ENCODE measurements around the gene ADGRF5. TPM values are rescaled to one million over a fixed set of nuclear protein-coding genes. Genes with fewer than 3 reads are reported as not detected.

Gene ADGRF5
- total RNA-seq, 3 donors from 2014 or later (not counting 1 experiment from before 2014, with no cell fraction given), result not detected

DNA sequence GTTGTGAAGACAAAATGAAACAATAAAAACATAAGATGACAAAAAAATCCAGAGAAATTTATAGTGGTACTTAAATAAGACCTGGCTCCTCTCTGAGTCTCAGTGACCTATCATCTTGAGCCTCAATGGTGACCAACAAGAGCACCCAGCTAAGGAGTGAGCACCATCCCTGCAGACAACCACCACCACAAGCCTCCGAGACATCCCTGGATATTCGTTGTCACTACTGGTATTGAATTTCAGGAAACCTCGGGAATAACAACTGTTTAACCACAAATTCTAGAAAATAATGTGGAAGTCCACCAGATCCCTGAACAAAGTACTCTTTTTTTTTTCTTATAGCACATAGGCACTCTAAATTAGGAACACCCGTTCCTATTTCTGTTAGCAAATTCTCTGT lies 32.2 kb upstream of the ADGRF5 start:
- Mint-ChIP-seq H3K36me3 (no peaks in the 10 kb centered on the region), H3K27me3 (ENCODE audit: low read depth in 2 of 2) (peaks cover 2 to 11% of the 10 kb centered on the region in 2 donors), H3K4me1 (no peaks in the 10 kb centered on the region), H3K9me3 (no peaks in the 10 kb centered on the region), H3K27ac (no peak overlapping the region), H3K4me3 (no peak overlapping the region)
- Histone ChIP-seq H3K9me3 (ENCODE audit: control insufficient read depth, insufficient read depth, low read length) (no peaks in the 10 kb centered on the region), H3K27ac (ENCODE audit: low read length) (no peak overlapping the region), H3K27me3 (ENCODE audit: control insufficient read depth, insufficient read depth, low read length) (no peaks in the 10 kb centered on the region), H3K4me1 (ENCODE audit: control insufficient read depth, insufficient read depth, low read length) (no peaks in the 10 kb centered on the region), H3K36me3 (ENCODE audit: control insufficient read depth, insufficient read depth, low read length) (no peaks in the 10 kb centered on the region), H3K4me3 (ENCODE audit: low read length) (no peak overlapping the region)
- 93% methylated on average over 3 of the region's 4 CpGs for WGBS (ENCODE audit: insufficient coverage)
- DNase-seq (no peak), ATAC-seq (no peak)
- intact Hi-C loops (cut with micrococcal nuclease), result no loop called here
- TF ChIP-seq, protein P1, sequence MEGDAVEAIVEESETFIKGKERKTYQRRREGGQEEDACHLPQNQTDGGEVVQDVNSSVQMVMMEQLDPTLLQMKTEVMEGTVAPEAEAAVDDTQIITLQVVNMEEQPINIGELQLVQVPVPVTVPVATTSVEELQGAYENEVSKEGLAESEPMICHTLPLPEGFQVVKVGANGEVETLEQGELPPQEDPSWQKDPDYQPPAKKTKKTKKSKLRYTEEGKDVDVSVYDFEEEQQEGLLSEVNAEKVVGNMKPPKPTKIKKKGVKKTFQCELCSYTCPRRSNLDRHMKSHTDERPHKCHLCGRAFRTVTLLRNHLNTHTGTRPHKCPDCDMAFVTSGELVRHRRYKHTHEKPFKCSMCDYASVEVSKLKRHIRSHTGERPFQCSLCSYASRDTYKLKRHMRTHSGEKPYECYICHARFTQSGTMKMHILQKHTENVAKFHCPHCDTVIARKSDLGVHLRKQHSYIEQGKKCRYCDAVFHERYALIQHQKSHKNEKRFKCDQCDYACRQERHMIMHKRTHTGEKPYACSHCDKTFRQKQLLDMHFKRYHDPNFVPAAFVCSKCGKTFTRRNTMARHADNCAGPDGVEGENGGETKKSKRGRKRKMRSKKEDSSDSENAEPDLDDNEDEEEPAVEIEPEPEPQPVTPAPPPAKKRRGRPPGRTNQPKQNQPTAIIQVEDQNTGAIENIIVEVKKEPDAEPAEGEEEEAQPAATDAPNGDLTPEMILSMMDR (IDR thresholded peaks at IDR 0.05), result no peak

DNA sequence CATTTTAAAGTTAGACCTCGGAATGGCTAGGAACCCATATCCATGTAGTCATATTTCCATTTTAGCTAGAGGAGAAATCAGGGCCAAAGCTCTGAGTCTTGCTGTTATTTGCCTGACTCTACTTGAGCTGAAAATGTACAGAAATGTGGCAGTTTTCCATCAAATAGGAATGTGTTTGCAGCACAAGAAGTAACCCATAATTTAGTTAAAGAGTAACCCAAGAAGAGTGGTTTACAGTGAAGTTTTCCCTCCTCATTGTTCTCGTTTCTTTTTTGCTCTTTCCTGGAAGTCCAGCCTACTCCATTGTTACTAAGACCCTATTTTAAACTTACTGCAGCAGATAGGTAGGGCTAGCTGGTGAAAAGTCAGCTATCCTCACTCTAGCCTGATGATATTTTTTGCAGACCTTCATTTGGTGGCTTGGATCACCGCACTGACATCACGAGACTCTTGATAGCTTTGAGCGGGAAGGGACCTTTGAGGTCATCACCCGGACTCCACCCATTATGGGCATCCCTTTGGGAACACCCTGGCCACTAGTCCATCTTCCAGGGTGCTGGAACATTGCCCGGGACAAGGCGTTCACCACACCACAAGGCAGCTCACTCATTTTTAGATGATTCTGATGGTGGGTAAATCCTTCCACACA lies 28.0 kb upstream of the ADGRF5 start:
- peaks cover 0 to 6% of the 10 kb centered on the region in 2 donors for H3K27me3 Mint-ChIP-seq (ENCODE audit: low read depth in 2 of 2)
- DNase-seq (no peak), ATAC-seq (no peak)
- H3K4me3 ChIP-seq (ENCODE audit: low read length), result no peak overlapping the region
- no peaks in the 10 kb centered on the region for H3K4me1 Mint-ChIP-seq
- no peaks in the 10 kb centered on the region for H3K4me1 ChIP-seq (ENCODE audit: control insufficient read depth, insufficient read depth, low read length)
- WGBS (ENCODE audit: insufficient coverage), result 86% methylated on average over 7 of the region's 8 CpGs
- TF ChIP-seq, protein P1 (IDR thresholded peaks at IDR 0.05), result no peak
- peaks cover 0 to 5% of the 10 kb centered on the region in 2 donors for H3K9me3 Mint-ChIP-seq
- H3K27ac Mint-ChIP-seq, result no peak overlapping the region
- H3K27me3 ChIP-seq (ENCODE audit: control insufficient read depth, insufficient read depth, low read length), result no peaks in the 10 kb centered on the region
- intact Hi-C loops (cut with micrococcal nuclease), result no loop called here
- H3K36me3 ChIP-seq (ENCODE audit: control insufficient read depth, insufficient read depth, low read length), result no peaks in the 10 kb centered on the region
- H3K27ac ChIP-seq (ENCODE audit: low read length), result no peak overlapping the region
- no peaks in the 10 kb centered on the region for H3K36me3 Mint-ChIP-seq
- no peaks in the 10 kb centered on the region for H3K9me3 ChIP-seq (ENCODE audit: control insufficient read depth, insufficient read depth, low read length)
- no peak overlapping the region for H3K4me3 Mint-ChIP-seq

DNA sequence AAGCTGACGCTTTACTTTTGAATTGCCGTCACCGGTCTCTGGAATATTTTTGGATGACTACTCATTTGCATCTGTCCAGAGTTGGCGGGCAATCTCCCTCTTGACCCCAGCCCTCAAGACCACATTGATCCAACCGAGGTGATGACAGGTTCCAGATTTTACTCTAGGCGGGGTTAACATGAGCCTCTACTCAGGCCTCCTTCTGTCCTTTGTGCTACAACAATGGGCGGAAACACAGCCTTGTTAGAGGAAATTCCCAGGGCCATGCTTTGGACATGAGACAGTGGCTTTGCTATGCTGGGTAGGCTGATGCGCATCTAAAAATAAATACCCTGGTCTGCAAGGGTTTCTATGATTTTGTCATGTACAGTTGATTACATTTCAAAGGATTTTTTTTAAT lies 27.0 kb upstream of the ADGRF5 start:
- no peak overlapping the region for H3K4me3 ChIP-seq (ENCODE audit: low read length)
- H3K9me3 Mint-ChIP-seq, result peaks cover 0 to 5% of the 10 kb centered on the region in 2 donors
- H3K9me3 ChIP-seq (ENCODE audit: control insufficient read depth, insufficient read depth, low read length), result no peaks in the 10 kb centered on the region
- H3K27me3 Mint-ChIP-seq (ENCODE audit: low read depth in 2 of 2), result peaks cover 0 to 6% of the 10 kb centered on the region in 2 donors
- DNase-seq (no peak), ATAC-seq (no peak)
- H3K27ac Mint-ChIP-seq, result no peak overlapping the region
- no peaks in the 10 kb centered on the region for H3K36me3 Mint-ChIP-seq
- H3K4me1 Mint-ChIP-seq, result no peaks in the 10 kb centered on the region
- H3K4me1 ChIP-seq (ENCODE audit: control insufficient read depth, insufficient read depth, low read length), result no peaks in the 10 kb centered on the region
- H3K36me3 ChIP-seq (ENCODE audit: control insufficient read depth, insufficient read depth, low read length), result no peaks in the 10 kb centered on the region
- intact Hi-C loops (cut with micrococcal nuclease), result no loop called here
- no peaks in the 10 kb centered on the region for H3K27me3 ChIP-seq (ENCODE audit: control insufficient read depth, insufficient read depth, low read length)
- TF ChIP-seq, protein P1 (IDR thresholded peaks at IDR 0.05), result no peak
- WGBS (ENCODE audit: insufficient coverage), result 95% methylated on average over 8 of the region's 8 CpGs
- H3K4me3 Mint-ChIP-seq, result no peak overlapping the region
- no peak overlapping the region for H3K27ac ChIP-seq (ENCODE audit: low read length)

DNA sequence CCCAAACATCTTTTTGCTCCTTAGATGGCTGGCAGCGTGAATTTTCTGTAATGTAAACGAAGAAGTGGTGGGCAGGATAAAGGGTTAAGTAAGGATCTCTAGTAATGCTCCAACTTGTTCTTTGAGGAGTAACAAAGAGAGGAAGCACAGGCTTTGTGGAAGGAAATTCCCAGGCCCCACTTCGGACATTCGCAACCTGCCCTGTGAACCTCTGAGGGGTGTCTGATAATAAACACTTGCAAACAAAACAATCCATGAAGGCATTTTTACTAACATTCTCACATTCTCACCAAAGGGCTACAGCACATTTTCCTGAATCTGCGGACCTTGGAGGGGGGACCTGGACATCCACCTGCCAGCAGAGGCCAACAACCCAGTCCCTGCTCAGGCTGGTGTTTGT lies 25.8 kb upstream of the ADGRF5 start:
- Mint-ChIP-seq H3K4me1 (no peaks in the 10 kb centered on the region), H3K4me3 (no peak overlapping the region), H3K36me3 (no peaks in the 10 kb centered on the region), H3K27ac (no peak overlapping the region), H3K9me3 (peaks cover 0 to 5% of the 10 kb centered on the region in 2 donors), H3K27me3 (ENCODE audit: low read depth in 2 of 2) (peaks cover 0 to 6% of the 10 kb centered on the region in 2 donors)
- H3K4me1 ChIP-seq (ENCODE audit: control insufficient read depth, insufficient read depth, low read length), result no peaks in the 10 kb centered on the region
- no peaks in the 10 kb centered on the region for H3K27me3 ChIP-seq (ENCODE audit: control insufficient read depth, insufficient read depth, low read length)
- ATAC-seq, result no peak
- no peaks in the 10 kb centered on the region for H3K36me3 ChIP-seq (ENCODE audit: control insufficient read depth, insufficient read depth, low read length)
- WGBS (ENCODE audit: insufficient coverage), result 98% methylated on average over 3 of the region's 5 CpGs
- H3K27ac ChIP-seq (ENCODE audit: low read length), result no peak overlapping the region
- no peaks in the 10 kb centered on the region for H3K9me3 ChIP-seq (ENCODE audit: control insufficient read depth, insufficient read depth, low read length)
- DNase-seq, result no peak
- no peak overlapping the region for H3K4me3 ChIP-seq (ENCODE audit: low read length)
- TF ChIP-seq, protein P1 (IDR thresholded peaks at IDR 0.05), result no peak
- intact Hi-C loops (cut with micrococcal nuclease), result no loop called here

Measured in natural killer cell (primary cell).